AG04449 (cell line): ENCODE data around the gene PELI2.

Experiments
- CTCF ChIA-PET: fragments of 350-600 bp; formaldehyde crosslinking; extraction: SDS; loops from one replicate; lab custom pipeline; 2021; ENCODE audit warnings: antibody characterized with exemption; lab: Yijun Ruan, JAX
- POLR2A ChIA-PET: fragments of 400-600, 350-600 bp; formaldehyde crosslinking; extraction: SDS; loops from one replicate; lab custom pipeline; 2020; ENCODE audit warnings: antibody characterized with exemption, inconsistent platforms; lab: Yijun Ruan, JAX
- DNase-seq: peaks from one replicate; pipeline ENCODE4 v3.0.0-alpha.2; 2010; ENCODE audit warnings: low read depth, low spot score
- H3K4me3 ChIP-seq: 2 replicates; pipeline ENCODE4 v1.5.1; 2011; ENCODE audit warnings: low read depth, mild to moderate bottlenecking, control low read depth, low read length
- TF ChIP-seq, protein P1 (sequence below): IDR thresholded peaks from one replicate; pipeline ENCODE4 v1.5.1; 2011; ENCODE audit warnings: mild to moderate bottlenecking, moderate library complexity, low read length, control low read depth, inconsistent platforms; ENCODE audit not compliant: insufficient read depth; ENCODE audit errors: missing control alignments

Gene PELI2

DNA sequence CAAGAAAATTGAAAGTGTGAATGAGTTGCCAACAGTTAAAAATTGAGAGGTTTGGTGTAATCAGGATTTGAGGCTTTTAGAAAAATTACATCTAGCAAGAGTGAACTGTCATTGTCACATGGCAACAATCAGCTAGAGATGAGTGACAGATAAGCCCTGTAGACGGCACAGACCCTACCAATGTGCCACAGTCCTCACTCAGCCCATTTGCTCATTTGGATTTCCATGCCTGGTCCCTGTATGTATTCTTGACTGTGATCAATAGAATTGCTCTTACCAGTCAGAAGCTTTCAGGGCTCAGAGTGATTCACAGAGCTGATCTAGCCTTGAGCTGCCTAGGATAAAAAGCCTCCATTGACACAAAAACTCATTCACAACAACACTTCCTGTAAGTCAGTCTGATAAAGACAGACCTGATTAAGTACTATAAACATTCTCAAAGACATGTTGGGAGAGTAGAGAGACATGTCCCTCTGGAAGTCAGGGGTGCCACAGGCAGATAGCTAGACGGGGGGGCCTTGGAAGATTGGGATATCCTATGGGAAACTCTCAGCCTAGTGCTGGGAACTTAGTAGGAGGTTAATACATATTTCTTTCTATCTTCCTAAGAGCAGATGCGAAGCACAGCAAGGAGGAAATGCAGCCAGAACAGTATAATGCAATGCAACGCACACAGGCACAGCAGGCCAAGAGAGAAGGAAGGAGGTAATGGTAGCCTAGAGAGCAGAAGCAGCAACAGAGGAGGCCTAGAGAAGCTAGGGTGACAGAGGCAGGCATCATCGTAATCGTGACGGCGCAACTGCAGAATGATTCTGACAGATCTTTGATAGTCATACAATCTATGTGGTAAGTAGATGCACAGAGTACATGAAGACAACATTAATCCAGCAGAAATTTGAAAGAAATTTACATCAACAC is 2.0 kb upstream of the PELI2 start:
- ChIA-PET POLR2A (no interaction called here), CTCF (interaction anchor here (1.7 to 4.2 kb wide), 2 partner anchors 10 to 224 kb away, joined by 5 to 16 read pairs; no protein-coding TSS in a partner anchor)
- no peak overlapping the region for H3K4me3 ChIP-seq
- no peak for DNase-seq
- TF ChIP-seq, protein P1, sequence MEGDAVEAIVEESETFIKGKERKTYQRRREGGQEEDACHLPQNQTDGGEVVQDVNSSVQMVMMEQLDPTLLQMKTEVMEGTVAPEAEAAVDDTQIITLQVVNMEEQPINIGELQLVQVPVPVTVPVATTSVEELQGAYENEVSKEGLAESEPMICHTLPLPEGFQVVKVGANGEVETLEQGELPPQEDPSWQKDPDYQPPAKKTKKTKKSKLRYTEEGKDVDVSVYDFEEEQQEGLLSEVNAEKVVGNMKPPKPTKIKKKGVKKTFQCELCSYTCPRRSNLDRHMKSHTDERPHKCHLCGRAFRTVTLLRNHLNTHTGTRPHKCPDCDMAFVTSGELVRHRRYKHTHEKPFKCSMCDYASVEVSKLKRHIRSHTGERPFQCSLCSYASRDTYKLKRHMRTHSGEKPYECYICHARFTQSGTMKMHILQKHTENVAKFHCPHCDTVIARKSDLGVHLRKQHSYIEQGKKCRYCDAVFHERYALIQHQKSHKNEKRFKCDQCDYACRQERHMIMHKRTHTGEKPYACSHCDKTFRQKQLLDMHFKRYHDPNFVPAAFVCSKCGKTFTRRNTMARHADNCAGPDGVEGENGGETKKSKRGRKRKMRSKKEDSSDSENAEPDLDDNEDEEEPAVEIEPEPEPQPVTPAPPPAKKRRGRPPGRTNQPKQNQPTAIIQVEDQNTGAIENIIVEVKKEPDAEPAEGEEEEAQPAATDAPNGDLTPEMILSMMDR = no peak

GRCh38 chr14:56118611-56119181 is 485 bp downstream of the PELI2 start:
- peak overlapping the region; percentile 68 for H3K4me3 ChIP-seq
- TF ChIP-seq, protein P1 = no peak
- ChIA-PET CTCF (interaction anchor here (0.7 to 4.2 kb wide), 9 partner anchors 18 to 385 kb away, joined by 3 to 16 read pairs (median 4); no protein-coding TSS in a partner anchor), POLR2A (interaction anchor here (0.5 kb wide), 1 partner anchor 403 kb away, joined by 4 read pairs; no protein-coding TSS in a partner anchor)
- DNase-seq = no peak

DNA sequence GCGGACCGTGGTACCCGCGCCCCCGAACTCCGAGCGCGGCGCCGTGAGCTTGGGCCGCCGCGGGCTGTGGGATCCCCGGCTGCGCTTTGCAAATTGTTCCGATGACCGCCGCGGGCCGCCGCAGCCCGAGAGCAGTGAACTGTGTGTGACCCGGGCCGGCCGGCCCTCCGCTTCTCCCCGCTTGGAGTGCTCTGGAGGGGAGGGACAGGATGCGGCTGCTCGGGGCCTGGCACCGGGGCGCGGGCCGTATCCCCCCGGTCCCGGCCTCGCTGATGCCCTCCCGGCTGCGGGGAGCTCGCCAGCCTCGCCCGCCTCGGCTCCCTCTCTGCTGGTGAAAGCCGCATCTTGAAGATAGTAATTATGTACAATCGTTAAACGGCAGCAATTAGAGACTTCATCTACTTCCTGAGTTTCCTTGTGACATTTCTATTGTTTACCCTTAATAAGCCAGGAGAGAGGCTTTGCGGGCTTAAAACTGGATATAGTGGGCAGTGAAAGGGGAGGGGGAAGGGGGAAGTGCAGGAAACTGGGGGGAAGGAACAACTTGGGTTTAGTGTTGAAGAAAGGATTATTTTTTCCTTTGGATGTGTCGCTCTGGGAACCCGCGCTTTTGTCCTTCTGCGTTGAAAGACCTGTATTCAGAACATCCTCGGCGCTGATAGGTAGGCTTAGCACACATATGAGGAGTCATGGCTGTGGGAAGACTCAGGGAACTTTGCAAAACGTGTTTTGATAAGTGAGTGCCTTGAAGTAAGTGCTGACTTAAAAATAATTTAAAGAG is 1.2 kb downstream of the PELI2 start:
- DNase-seq = no peak
- ChIA-PET POLR2A (interaction anchor here (0.5 kb wide), 1 partner anchor 403 kb away, joined by 4 read pairs; no protein-coding TSS in a partner anchor), CTCF (interaction anchor here (0.7 to 4.2 kb wide), 8 partner anchors 18 to 386 kb away, joined by 3 to 16 read pairs (median 4); no protein-coding TSS in a partner anchor)
- TF ChIP-seq, protein P1 = no peak
- peak overlapping the region; percentile 68 for H3K4me3 ChIP-seq

- DNase-seq = no peak
- CTCF ChIA-PET = interaction anchor here (0.7 to 4.2 kb wide), 6 partner anchors 18 to 304 kb away, joined by 3 to 16 read pairs (median 4); no protein-coding TSS in a partner anchor
- H3K4me3 ChIP-seq = peak overlapping the region; percentile 68
- TF ChIP-seq, protein P1 = no peak
- POLR2A ChIA-PET = no interaction called here
These were observed 2.0 kb downstream of the PELI2 start for GRCh38 chr14:56120091-56120691.

DNA sequence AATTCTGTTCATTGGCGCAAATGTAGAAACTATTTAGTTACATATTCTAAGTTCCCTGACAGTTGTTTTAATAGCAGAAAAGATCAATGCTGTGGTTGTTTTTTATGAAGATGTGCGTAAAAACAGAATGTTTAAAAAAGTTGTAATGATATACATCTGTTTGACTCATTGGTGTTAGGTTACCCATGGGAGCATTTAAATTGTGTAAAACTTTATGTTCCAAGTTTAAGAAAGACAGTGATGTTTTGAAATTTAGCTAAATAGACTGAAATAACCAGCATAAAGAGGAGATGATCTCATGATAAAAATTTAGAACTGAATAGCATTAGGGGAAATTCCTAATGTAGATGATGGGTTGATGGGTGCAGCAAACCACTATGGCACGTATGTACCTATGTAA is 3.6 kb downstream of the PELI2 start:
- TF ChIP-seq, protein P1 = no peak
- CTCF ChIA-PET = interaction anchor here (1.3 to 1.9 kb wide), 2 partner anchors 123 to 302 kb away, joined by 3 to 4 read pairs; no protein-coding TSS in a partner anchor
- POLR2A ChIA-PET = no interaction called here
- no peak overlapping the region for H3K4me3 ChIP-seq
- DNase-seq = no peak
